BJ (cell line): ENCODE data around the gene MTMR12. TPM values are rescaled to one million over a fixed set of nuclear protein-coding genes. Genes with fewer than 3 reads are reported as not detected.

Experiments
- CTCF ChIA-PET: fragments of 350-600 bp; formaldehyde crosslinking; extraction: SDS; loops from one replicate; lab custom pipeline; 2021; ENCODE audit warnings: antibody characterized with exemption, inconsistent platforms; lab: Yijun Ruan, JAX
- POLR2A ChIA-PET: fragments of 300-600 bp; sonication (Branson Sonifier 250); formaldehyde crosslinking; extraction: SDS; loops from one replicate; lab custom pipeline; 2021; ENCODE audit warnings: antibody characterized with exemption; lab: Charles Lee
- DNase-seq: peaks from one replicate; pipeline ENCODE4 v3.0.0-alpha.2; 2011; ENCODE audit warnings: low read depth
- H3K27me3 ChIP-seq: 2 replicates; pipeline ENCODE4 v1.6.0; 2011; ENCODE audit warnings: low read length; ENCODE audit not compliant: control insufficient read depth, insufficient read depth
- H3K36me3 ChIP-seq: 2 replicates; pipeline ENCODE4 v1.5.1; 2011; ENCODE audit warnings: low read length; ENCODE audit not compliant: control insufficient read depth, insufficient read depth
- H3K4me3 ChIP-seq: 2 replicates; pipeline ENCODE4 v1.5.1; 2011; ENCODE audit warnings: low read depth, mild to moderate bottlenecking, control low read depth, low read length
- polyA minus RNA-seq: library from RNA; depleted of rRNA, polyadenylated mRNA; stranded (reverse); fragments of >200 nt; gene quantifications from 2 replicates; pipeline ENCODE4 v1.2.3, GENCODE V29; 2011; rRNA and poly(A)+ RNA removed
- polyA plus RNA-seq: library from polyadenylated mRNA; depleted of rRNA; stranded (reverse); fragments of >200 nt; gene quantifications from 2 replicates; pipeline ENCODE4 v1.2.3, GENCODE V29; 2011; rRNA removed
- TF ChIP-seq, protein P1 (sequence below): IDR thresholded peaks from 2 replicates; pipeline ENCODE4 v1.5.1; 2011; ENCODE audit warnings: low read depth, mild to moderate bottlenecking, control low read depth, inconsistent platforms, low read length, moderate library complexity; ENCODE audit not compliant: insufficient read depth

Gene MTMR12, protein sequence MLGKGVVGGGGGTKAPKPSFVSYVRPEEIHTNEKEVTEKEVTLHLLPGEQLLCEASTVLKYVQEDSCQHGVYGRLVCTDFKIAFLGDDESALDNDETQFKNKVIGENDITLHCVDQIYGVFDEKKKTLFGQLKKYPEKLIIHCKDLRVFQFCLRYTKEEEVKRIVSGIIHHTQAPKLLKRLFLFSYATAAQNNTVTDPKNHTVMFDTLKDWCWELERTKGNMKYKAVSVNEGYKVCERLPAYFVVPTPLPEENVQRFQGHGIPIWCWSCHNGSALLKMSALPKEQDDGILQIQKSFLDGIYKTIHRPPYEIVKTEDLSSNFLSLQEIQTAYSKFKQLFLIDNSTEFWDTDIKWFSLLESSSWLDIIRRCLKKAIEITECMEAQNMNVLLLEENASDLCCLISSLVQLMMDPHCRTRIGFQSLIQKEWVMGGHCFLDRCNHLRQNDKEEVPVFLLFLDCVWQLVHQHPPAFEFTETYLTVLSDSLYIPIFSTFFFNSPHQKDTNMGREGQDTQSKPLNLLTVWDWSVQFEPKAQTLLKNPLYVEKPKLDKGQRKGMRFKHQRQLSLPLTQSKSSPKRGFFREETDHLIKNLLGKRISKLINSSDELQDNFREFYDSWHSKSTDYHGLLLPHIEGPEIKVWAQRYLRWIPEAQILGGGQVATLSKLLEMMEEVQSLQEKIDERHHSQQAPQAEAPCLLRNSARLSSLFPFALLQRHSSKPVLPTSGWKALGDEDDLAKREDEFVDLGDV
- polyA plus RNA-seq (11.1 and 16.5 TPM in 2 replicates), polyA minus RNA-seq (11.5 and 12.6 TPM in 2 replicates)

DNA sequence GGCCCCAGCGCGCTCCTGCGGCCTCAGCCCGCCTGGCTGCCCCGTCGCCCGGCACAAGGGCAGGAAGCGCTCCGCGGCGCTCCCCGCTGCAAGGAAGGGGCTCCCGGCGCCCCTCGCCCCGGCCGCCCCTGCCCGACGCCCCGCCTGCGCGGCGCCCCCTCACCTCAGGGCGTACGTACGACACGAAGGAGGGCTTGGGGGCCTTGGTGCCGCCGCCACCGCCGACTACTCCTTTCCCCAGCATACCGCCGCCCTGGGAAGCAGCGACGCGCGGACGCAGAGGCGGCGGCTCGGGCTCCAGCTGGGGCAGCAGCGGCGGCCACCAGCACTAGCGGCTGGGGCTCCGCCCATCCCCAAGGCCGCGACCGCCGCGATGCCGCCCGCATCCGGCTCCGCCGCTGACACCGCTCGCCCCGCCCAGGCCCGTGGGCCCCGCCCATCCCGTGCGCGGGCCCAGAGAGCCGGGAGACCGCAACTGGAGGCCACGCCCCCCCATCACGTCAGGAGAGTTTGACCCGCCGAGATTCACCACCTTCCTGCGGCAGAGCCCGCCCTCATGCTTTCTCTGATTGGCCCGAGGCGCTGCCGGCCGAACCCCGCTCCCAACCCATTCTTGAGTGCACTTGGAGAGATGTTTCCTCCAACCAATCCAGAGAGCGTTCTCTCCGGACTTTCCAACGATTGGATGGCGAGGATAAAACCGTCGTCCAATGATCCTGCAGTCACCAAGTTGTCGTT, at the start of gene MTMR12:
Gene MTMR12, minus strand, starts transcription at position 345 of the 738 bp plus-strand sequence. Its CDS starts 101 bp downstream, at position 244.
- H3K27me3 ChIP-seq = no peaks in the 10 kb centered on the region
- ChIA-PET CTCF (no interaction called here), POLR2A (interaction anchor here (0.5 kb wide), 1 partner anchor 55 kb away, joined by 3 read pairs; no protein-coding TSS in a partner anchor)
- peak within 1 kb of the TSS; percentile 93 for H3K4me3 ChIP-seq
- peak; percentile 98 for DNase-seq
- TF ChIP-seq, protein P1, sequence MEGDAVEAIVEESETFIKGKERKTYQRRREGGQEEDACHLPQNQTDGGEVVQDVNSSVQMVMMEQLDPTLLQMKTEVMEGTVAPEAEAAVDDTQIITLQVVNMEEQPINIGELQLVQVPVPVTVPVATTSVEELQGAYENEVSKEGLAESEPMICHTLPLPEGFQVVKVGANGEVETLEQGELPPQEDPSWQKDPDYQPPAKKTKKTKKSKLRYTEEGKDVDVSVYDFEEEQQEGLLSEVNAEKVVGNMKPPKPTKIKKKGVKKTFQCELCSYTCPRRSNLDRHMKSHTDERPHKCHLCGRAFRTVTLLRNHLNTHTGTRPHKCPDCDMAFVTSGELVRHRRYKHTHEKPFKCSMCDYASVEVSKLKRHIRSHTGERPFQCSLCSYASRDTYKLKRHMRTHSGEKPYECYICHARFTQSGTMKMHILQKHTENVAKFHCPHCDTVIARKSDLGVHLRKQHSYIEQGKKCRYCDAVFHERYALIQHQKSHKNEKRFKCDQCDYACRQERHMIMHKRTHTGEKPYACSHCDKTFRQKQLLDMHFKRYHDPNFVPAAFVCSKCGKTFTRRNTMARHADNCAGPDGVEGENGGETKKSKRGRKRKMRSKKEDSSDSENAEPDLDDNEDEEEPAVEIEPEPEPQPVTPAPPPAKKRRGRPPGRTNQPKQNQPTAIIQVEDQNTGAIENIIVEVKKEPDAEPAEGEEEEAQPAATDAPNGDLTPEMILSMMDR = no peak
- no peaks in the 10 kb centered on the region for H3K36me3 ChIP-seq

DNA sequence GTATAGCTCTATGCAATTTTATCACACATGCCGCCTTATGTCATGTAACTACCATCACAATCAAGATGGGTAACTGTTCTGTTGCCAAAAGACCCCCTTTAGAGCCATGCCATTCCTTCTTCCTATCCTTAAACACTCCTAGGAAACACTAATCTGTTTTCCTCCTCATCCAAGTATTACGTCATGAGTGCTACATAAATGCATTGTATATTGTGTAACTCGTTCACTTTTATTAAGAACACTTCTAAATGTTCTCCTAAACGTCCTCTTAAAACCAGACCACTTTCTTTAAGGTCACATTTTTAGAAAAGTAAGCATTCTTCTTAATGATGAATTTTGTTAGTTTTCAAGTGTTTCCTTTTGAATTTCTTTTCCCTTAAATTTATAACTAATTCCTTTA, 49.8 kb upstream of the MTMR12 start:
- Histone ChIP-seq H3K27me3 (no peaks in the 10 kb centered on the region), H3K36me3 (peaks cover 7% of the 10 kb centered on the region), H3K4me3 (no peak overlapping the region)
- TF ChIP-seq, protein P1 = no peak
- ChIA-PET CTCF (no interaction called here), POLR2A (no interaction called here)
- DNase-seq = no peak

DNA sequence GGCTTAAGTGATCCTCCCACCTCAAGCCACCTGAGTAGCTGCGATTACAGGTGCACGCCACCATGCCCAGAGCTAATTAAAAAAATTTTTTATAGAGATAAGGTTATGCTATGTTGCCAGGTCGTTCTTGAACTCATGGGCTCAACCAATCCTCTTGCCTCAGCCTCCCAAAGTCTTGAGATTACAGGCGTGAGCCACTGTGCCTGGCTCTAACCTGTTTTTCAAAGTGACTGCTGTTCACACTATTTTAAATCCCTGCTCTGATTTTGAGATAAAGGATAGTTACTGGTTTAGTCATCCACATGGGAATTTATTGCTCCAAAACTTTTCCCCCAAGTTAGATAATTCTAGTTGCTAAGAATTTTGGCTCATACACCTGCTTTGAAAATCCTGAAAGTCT, 48.2 kb upstream of the MTMR12 start:
- ChIA-PET POLR2A (no interaction called here), CTCF (no interaction called here)
- no peaks in the 10 kb centered on the region for H3K27me3 ChIP-seq
- no peak for DNase-seq
- H3K36me3 ChIP-seq = peaks cover 8% of the 10 kb centered on the region
- no peak overlapping the region for H3K4me3 ChIP-seq
- TF ChIP-seq, protein P1 = no peak

DNA sequence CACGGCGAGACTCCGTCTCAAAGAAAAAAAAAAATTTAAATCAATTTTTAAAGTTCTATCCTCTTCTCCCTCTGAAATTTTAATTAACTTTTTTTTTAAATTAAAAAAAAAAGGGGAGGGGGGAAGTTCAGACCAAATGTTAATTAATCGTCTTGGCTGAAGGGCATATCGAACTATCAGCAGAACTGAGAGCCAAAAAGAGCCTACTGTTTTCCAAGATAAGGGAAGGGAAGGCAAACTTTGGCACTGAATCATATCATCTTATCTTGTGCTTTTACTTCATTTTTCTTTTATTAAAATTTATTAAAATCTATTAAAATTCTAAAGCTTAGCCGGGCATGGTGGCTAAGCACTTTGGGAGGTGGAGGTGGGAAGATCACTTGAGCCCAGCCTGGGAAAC, 45.9 kb upstream of the MTMR12 start:
- POLR2A ChIA-PET = no interaction called here
- CTCF ChIA-PET = no interaction called here
- no peak overlapping the region for H3K4me3 ChIP-seq
- peaks cover 8% of the 10 kb centered on the region; the same call in 1 of the 2 replicates for H3K36me3 ChIP-seq
- no peaks in the 10 kb centered on the region for H3K27me3 ChIP-seq
- DNase-seq = no peak
- TF ChIP-seq, protein P1 = no peak
